KMS-11 (cell line): ENCODE measurements around the gene GAB3.
"Not testable (repeated sequence)": the region's sequence is repeated elsewhere in the genome, so short reads cannot be mapped to it uniquely, and the experiment has no call there.

Experiments used
- H2AFZ ChIP-seq: fragments of 200-600 bp; sonication (generic); 2 replicates; pipeline ENCODE4 v1.6.1; 2016; ENCODE audit warnings: antibody characterized with exemption, mixed run types, low read depth
- H3K27ac ChIP-seq: fragments of 200-600 bp; sonication (generic); 2 replicates; pipeline ENCODE4 v1.6.1; 2016; ENCODE audit warnings: mild to moderate bottlenecking, mixed run types
- H3K27me3 ChIP-seq: fragments of 200-600 bp; sonication (generic); 2 replicates; pipeline ENCODE4 v1.6.1; 2017; ENCODE audit warnings: mild to moderate bottlenecking, low read depth, mixed run types, moderate library complexity; ENCODE audit not compliant: insufficient read depth
- H3K36me3 ChIP-seq: fragments of 200-600 bp; sonication (generic); 2 replicates; pipeline ENCODE4 v1.6.1; 2017; ENCODE audit warnings: mild to moderate bottlenecking, mixed run types; ENCODE audit not compliant: insufficient read depth
- H3K4me1 ChIP-seq: fragments of 200-600 bp; sonication (generic); 2 replicates; pipeline ENCODE4 v1.6.1; 2016; ENCODE audit warnings: mild to moderate bottlenecking, low read depth, mixed run types; ENCODE audit not compliant: poor library complexity, severe bottlenecking
- H3K4me2 ChIP-seq: fragments of 200-600 bp; sonication (generic); 2 replicates; pipeline ENCODE4 v1.7.0; 2016; ENCODE audit warnings: mild to moderate bottlenecking, mixed run types
- H3K4me3 ChIP-seq: fragments of 200-600 bp; sonication (generic); IDR thresholded peaks from 2 replicates; pipeline ENCODE4 v1.6.1; 2017; ENCODE audit warnings: low read depth, low read length, mixed read lengths; ENCODE audit not compliant: insufficient read depth
- H3K79me2 ChIP-seq: fragments of 200-600 bp; sonication (generic); 2 replicates; pipeline ENCODE4 v1.6.1; 2016; ENCODE audit warnings: low read depth, mixed run types; ENCODE audit not compliant: insufficient read depth
- H3K9ac ChIP-seq: fragments of 200-600 bp; sonication (generic); 2 replicates; pipeline ENCODE4 v1.6.1; 2016; ENCODE audit warnings: mild to moderate bottlenecking, mixed run types
- H4K20me1 ChIP-seq: fragments of 200-600 bp; sonication (generic); 2 replicates; pipeline ENCODE4 v1.6.1; 2016; ENCODE audit warnings: mild to moderate bottlenecking, mixed run types; ENCODE audit not compliant: insufficient read depth
- CTCF ChIP-seq: fragments of 200-600 bp; sonication (generic); conservative IDR thresholded peaks from 2 replicates; pipeline ENCODE4 v1.6.1; 2017; ENCODE audit warnings: low read depth, mild to moderate bottlenecking, antibody characterized with exemption, low read length, moderate library complexity, mixed read lengths

Gene GAB3

GRCh38 chrX:154654372-154654771 is 96.5 kb downstream of the GAB3 start:
- Histone ChIP-seq H3K4me3 (no peak overlapping the region), H3K4me1 (no peaks in the 10 kb centered on the region), H3K4me2 (no peak overlapping the region), H2AFZ (no peak overlapping the region), H3K79me2 (no peaks in the 10 kb centered on the region), H3K9ac (no peak overlapping the region), H4K20me1 (no peaks in the 10 kb centered on the region), H3K27me3 (no peaks in the 10 kb centered on the region), H3K36me3 (no peaks in the 10 kb centered on the region), H3K27ac (no peak overlapping the region)
- TF ChIP-seq CTCF, result no peak

DNA sequence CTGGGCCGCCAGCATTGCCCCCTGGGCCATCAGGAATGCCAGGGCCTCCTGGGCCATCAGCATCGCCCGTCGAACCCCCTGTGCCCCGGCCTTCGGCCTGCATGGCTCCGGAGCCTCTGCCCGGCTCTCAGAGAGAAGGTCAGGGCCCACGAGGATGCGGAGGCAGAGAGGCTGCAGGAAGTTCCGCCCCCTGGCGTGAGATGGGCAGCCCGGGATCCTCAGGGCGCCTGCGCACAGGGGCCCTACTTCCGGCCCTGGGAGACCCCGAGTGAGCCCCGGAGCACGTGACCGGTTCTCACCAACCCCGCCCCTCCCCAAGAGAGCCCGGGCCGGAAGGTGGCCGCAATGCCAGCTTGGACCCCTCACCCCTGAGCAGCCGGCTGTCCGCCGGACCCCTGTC is 97.5 kb downstream of the GAB3 start, which contains the start of gene CTAG2:
Gene CTAG2 (minus strand): TSS at position 167 of the 400 bp plus-strand sequence. CDS start 64 bp downstream, at position 103.
- H3K79me2 ChIP-seq, H3K4me1 ChIP-seq, H3K9ac ChIP-seq: not testable (repeated sequence)

GRCh38 chrX:154653048-154653401 is 97.9 kb downstream of the GAB3 start:
- H3K36me3 ChIP-seq, result no peaks in the 10 kb centered on the region
- TF ChIP-seq CTCF, result no peak

More for the DNA sequence above, 97.5 kb downstream of the GAB3 start, which contains the start of gene CTAG2:
- H2AFZ ChIP-seq, H3K27ac ChIP-seq, H3K4me3 ChIP-seq, H3K27me3 ChIP-seq, H3K4me2 ChIP-seq, H4K20me1 ChIP-seq, H3K36me3 ChIP-seq: not testable (repeated sequence)

DNA sequence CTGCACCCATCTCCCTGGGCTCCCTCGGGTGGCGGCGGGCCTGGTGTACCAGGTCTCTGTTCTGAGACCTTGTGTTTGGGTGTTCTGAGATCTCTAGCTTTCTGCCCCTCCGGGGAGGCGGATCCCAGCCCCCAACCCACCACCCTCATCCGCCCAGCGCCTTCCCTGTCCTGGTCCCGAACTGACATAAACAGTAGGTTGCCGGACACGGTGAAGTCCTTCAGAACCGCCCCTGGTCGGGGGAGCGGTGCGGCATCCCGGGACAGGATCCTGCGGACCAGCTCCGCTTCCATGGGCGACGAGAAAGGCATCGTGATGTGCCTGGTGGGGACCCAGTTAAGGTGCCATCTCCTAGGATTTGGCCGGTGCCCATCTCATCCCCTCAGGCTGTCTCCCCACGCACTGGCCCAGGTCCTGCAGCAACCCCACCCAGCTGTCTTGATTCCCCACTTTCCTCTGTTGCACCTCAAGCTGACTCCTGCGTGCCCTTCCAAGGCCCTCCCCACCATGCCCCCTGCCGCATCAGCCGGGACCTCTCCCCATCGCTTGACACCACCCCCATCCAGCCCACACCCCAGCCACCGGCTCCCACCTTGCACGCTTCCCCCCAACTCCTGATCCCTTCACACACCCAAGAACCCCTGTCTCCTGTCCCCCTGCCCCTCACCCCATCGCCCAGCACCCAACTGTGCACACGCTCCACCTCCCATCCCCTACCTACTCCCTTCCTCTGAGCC is 98.4 kb downstream of the GAB3 start:
- Histone ChIP-seq H2AFZ (no peak overlapping the region), H3K27me3 (no peaks in the 10 kb centered on the region), H3K79me2 (no peaks in the 10 kb centered on the region), H4K20me1 (no peaks in the 10 kb centered on the region), H3K36me3 (no peaks in the 10 kb centered on the region), H3K9ac (no peak overlapping the region), H3K27ac (no peak overlapping the region), H3K4me2 (no peak overlapping the region), H3K4me1 (no peaks in the 10 kb centered on the region), H3K4me3 (no peak overlapping the region)
- no peak for TF ChIP-seq CTCF

More at GRCh38 chrX:154653048-154653401, 97.9 kb downstream of the GAB3 start:
- Histone ChIP-seq H4K20me1 (no peaks in the 10 kb centered on the region), H3K4me1 (no peaks in the 10 kb centered on the region), H3K27ac (no peak overlapping the region), H3K4me2 (no peak overlapping the region), H3K79me2 (no peaks in the 10 kb centered on the region), H3K9ac (no peak overlapping the region), H3K4me3 (no peak overlapping the region), H3K27me3 (no peaks in the 10 kb centered on the region), H2AFZ (no peak overlapping the region)

- Histone ChIP-seq H3K9ac (no peak overlapping the region), H3K27ac (no peak overlapping the region), H2AFZ (no peak overlapping the region), H3K27me3 (no peaks in the 10 kb centered on the region), H3K4me1 (no peaks in the 10 kb centered on the region), H3K4me2 (no peak overlapping the region), H3K79me2 (no peaks in the 10 kb centered on the region), H3K4me3 (no peak overlapping the region), H3K36me3 (no peaks in the 10 kb centered on the region), H4K20me1 (no peaks in the 10 kb centered on the region)
- no peak for TF ChIP-seq CTCF
Measured at GRCh38 chrX:154650221-154650510, 100.7 kb downstream of the GAB3 start.
